Kidney (tissue), 14 donors: ENCODE data around the gene PRDM16. TPM values are rescaled to one million over a fixed set of nuclear protein-coding genes. Genes with fewer than 3 reads are reported as not detected.

Experiments
- DNase-seq, 5 donors: peaks; one replicate each; pipeline ENCODE4 v3.0.0-alpha.2; 2013 to 2020
- FAIRE-seq: peaks from 2 replicates; lab custom pipeline; 2012; peaks lifted over from hg19 to GRCh38; lab: Jason Lieb, UNC
- H3K27ac ChIP-seq, 2 donors: one replicate each; pipeline ENCODE4 v1.7.0; 2013; ENCODE audit warnings: low read depth in 2 of 2, low read length in 2 of 2, inconsistent platforms in 1 of 2
- H3K27me3 ChIP-seq: one replicate; pipeline ENCODE4 v1.7.1; 2013; ENCODE audit warnings: low read length, inconsistent platforms; ENCODE audit not compliant: control insufficient read depth, insufficient read depth
- H3K36me3 ChIP-seq, 3 donors: one replicate each; pipeline versions ENCODE4 v1.7.0 to v1.7.1; 2013; ENCODE audit warnings: low read length in 3 of 3, control low read depth in 1 of 3, inconsistent platforms in 1 of 3; ENCODE audit not compliant: insufficient read depth in 3 of 3, control insufficient read depth in 2 of 3
- H3K4me1 ChIP-seq, 3 donors: one replicate each; pipeline versions ENCODE4 v1.7.0 to v1.7.1; 2013; ENCODE audit warnings: low read length in 3 of 3, inconsistent platforms in 1 of 3, low read depth in 1 of 3; ENCODE audit not compliant: control insufficient read depth in 2 of 3, insufficient read depth in 2 of 3
- H3K4me3 ChIP-seq, 3 donors: one replicate each; pipeline versions ENCODE4 v1.7.0 to v1.8.1; 2013; ENCODE audit warnings: low read length in 3 of 3, control low read depth in 1 of 3, inconsistent platforms in 1 of 3
- H3K9ac ChIP-seq, 3 donors: one replicate each; pipeline versions ENCODE4 v1.7.0 to v1.7.1; 2013; ENCODE audit warnings: low read length in 3 of 3, control low read depth in 1 of 3, inconsistent platforms in 1 of 3
- H3K9me3 ChIP-seq, 3 donors: one replicate each; pipeline versions ENCODE4 v1.7.0 to v1.7.1; 2013; ENCODE audit warnings: low read length in 3 of 3, control low read depth in 1 of 3, inconsistent platforms in 1 of 3; ENCODE audit not compliant: control insufficient read depth in 2 of 3, insufficient read depth in 1 of 3
- intact Hi-C: fragments of 100-400 bp; cut with DNase I; formaldehyde crosslinking; loops from one replicate; pipeline ENCODE4 v1.11.1; 2022
- polyA plus RNA-seq: library from polyadenylated mRNA; stranded (reverse); fragments of 350-450 nt; fragmentation: Illumina TruSeq; extraction: RNeasy Lipid Tissue Mini Kit (QIAGEN cat#74804); gene quantifications from one replicate; pipeline ENCODE4 v1.2.3, GENCODE V29; 2014; ENCODE audit warnings: low read depth, low replicate concordance; ENCODE audit not compliant: insufficient read depth
- total RNA-seq: library from RNA; stranded (reverse); fragmentation: NEBNext Ultra II Directional; extraction: Animal tissue kit (Norgen Biotek cat#: 25700); gene quantifications from one replicate; pipeline ENCODE4 v1.2.1, GENCODE V29; 2021
- TF ChIP-seq, protein P1 (sequence below): IDR thresholded peaks from 3 replicates; pipeline ENCODE4 v1.5.1; 2012; ENCODE audit warnings: mild to moderate bottlenecking, moderate library complexity, borderline replicate concordance; ENCODE audit not compliant: insufficient read depth; ENCODE audit errors: extremely low read depth
- donor health status: control.
- donor health status: control.
- donor health status: control.
- donor health status: control.
- donor health status: control.
- donor health status: DM: yes; HTN: yes; CAD: no.
- donor health status: Normal renal cell carcinoma (clear cell type).

The PRDM16 gene
- total and polyA plus RNA-seq, 2 donors from 2014 or later, result 3.0 to 21.9 TPM

DNA sequence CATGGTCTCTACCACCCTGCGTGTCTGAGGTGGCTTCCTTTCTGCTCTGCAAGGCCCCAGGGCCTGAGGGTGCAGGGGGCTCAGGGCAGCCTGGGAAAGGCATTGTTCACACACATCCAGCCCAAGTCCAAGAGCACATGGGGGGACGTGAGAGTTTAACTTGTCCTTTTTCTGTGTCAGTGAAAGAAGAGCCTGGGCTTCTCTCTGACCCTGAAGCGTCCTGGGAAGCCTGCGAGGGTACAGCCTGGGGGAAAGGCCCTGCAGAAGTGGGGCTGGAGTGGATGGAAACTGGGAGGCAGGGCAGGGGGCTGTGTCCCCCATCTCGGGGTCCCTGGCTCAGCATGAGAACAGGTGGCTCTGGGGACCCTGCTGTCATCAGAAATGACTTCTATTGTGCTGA, 181.6 kb downstream of the PRDM16 start:
- intact Hi-C loops, result no loop called here
- H3K9ac ChIP-seq, result no peak overlapping the region
- no peak for DNase-seq
- H3K27ac ChIP-seq, result no peak overlapping the region
- peaks cover 4% of the 10 kb centered on the region for H3K27me3 ChIP-seq
- no peaks in the 10 kb centered on the region for H3K36me3 ChIP-seq
- H3K9me3 ChIP-seq, result no peaks in the 10 kb centered on the region
- H3K4me1 ChIP-seq, result peaks cover 0 to 4% (median 0%) of the 10 kb centered on the region in 3 donors
- no peak for FAIRE-seq
- no peak overlapping the region for H3K4me3 ChIP-seq
- TF ChIP-seq, protein P1, sequence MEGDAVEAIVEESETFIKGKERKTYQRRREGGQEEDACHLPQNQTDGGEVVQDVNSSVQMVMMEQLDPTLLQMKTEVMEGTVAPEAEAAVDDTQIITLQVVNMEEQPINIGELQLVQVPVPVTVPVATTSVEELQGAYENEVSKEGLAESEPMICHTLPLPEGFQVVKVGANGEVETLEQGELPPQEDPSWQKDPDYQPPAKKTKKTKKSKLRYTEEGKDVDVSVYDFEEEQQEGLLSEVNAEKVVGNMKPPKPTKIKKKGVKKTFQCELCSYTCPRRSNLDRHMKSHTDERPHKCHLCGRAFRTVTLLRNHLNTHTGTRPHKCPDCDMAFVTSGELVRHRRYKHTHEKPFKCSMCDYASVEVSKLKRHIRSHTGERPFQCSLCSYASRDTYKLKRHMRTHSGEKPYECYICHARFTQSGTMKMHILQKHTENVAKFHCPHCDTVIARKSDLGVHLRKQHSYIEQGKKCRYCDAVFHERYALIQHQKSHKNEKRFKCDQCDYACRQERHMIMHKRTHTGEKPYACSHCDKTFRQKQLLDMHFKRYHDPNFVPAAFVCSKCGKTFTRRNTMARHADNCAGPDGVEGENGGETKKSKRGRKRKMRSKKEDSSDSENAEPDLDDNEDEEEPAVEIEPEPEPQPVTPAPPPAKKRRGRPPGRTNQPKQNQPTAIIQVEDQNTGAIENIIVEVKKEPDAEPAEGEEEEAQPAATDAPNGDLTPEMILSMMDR, result no peak

DNA sequence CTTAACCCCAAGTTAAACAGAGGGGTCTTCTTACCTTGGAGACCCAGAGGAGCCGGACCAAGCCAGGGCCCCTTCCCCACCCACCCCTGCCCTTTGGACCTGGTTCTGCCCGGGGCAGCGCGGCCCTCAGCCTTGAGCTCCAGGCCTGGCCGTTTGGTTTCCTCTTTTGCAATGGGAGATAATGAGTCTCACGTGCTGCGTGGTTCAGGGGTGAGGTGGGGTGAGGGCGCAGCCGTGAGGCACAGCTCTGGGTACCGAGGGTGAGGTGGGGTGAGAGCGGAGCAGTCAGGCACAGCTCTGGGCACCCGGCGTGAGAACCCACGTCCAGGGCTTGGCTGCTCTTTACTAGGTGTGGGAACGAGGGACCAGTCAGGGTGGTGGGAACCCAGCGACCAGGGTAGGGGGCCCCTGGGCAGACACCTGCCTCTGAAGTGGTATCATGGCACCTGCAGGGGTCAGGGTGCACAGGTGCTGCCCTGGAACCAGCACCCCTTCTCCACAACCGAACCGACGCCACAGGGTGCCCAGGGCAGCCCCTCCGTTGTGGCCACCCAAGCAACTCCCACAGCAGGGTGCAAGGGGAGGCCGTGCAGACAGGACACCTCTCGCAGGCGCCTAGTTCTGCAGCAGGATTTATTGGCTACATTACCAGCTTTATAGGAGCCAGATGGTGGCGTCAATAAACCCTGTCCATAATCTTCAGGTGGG, 182.2 kb downstream of the PRDM16 start:
- no peak overlapping the region for H3K4me3 ChIP-seq
- H3K27ac ChIP-seq, result no peak overlapping the region
- H3K27me3 ChIP-seq, result peaks cover 4% of the 10 kb centered on the region
- DNase-seq, result no peak
- no peak for FAIRE-seq
- TF ChIP-seq, protein P1, result no peak
- intact Hi-C loops, result no loop called here
- peaks cover 0 to 4% (median 0%) of the 10 kb centered on the region in 3 donors for H3K4me1 ChIP-seq
- H3K36me3 ChIP-seq, result no peaks in the 10 kb centered on the region
- H3K9ac ChIP-seq, result no peak overlapping the region
- H3K9me3 ChIP-seq, result no peaks in the 10 kb centered on the region

DNA sequence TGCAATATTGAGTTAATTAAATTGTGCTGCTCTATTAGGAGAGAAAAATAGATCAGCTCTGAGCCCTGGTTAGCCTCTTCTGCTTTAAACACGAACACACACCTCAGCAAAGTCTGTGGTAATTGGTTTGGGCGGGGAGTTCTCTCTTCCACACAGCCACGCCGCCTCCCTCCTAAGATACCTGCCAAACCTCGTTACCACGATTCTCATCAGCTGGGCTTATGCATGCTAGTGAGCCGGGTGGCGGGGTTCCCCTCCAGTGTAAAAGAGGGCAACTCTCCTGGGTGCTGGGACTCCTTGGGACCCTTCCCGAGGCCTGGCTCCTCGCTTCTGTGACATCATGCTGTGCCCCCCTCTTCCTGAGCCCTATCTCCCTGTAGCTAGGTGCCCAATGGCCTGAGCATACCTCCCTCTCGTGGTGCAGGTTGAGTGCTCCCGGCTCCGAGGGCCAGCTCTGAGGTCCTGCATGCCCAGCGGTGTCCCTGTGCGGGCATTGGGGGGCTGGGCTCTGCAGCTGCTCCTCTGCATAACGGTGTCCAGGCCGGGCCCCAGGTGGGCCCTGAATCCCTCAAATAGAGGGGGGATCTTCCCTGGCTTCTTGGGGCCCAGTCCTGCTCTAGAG, 182.9 kb downstream of the PRDM16 start:
- TF ChIP-seq, protein P1, result no peak
- Histone ChIP-seq H3K4me3 (no peak overlapping the region), H3K4me1 (peaks cover 0 to 4% (median 0%) of the 10 kb centered on the region in 3 donors), H3K27ac (no peak overlapping the region), H3K9ac (no peak overlapping the region), H3K9me3 (no peaks in the 10 kb centered on the region), H3K36me3 (no peaks in the 10 kb centered on the region), H3K27me3 (peaks cover 4% of the 10 kb centered on the region)
- FAIRE-seq, result no peak
- DNase-seq, result no peak
- intact Hi-C loops, result no loop called here
